NOMO-1 treated with dmso at 0.1 percent for 144 hours (cell line): ENCODE measurements around the gene MRGPRG.

Experiments
- DNase-seq: peaks from one replicate; lab custom pipeline; 2025; ENCODE audit not compliant: unreplicated experiment; lab: John Stamatoyannopoulos, UW

The MRGPRG gene

DNA sequence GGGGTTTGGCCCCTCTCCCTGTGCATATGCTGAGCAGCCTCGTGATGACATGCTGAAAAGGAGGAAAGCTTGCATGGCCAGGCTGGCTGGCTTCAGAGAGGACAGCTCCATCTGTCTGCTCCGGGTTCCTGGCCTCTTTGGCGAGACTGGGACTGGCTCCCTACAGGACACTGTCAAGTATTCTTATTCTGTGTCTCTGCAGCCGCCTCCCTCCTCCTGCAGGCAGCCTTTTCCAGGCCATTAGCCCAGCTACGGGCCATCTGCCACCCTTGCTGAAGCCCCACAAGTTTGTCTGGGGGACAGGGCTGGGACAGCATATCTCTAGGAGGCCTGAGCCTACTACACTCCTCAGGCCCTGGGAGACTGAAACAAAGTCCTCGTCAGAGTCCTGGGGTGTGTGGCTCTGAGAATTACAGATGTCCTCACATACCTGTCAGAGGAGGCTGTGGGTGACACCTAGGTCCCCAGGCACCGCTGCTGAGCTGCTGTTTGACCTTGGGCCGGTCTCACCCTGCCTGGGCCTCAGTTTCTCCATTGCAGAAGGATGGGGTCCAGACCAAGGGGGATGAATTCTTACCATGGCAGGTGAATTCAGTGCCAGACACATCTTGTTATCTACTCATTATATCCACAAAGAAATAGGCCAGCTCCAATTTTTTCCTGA is 11.0 kb downstream of the MRGPRG start:
- DNase-seq, result no peak

DNA sequence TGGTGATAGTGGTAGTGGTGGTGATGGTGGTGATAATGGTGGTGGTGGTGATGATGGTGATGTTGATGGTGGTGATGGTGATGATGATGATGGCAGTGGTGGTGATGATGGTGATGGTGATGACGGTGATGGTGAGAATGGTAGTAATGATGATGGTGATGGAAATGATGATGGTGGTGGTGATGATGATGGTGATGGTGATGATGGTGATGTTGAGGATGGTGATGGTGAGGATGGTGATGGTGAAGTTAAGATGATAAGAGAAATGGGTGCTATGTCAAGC is 11.8 kb downstream of the MRGPRG start:
- no peak for DNase-seq

DNA sequence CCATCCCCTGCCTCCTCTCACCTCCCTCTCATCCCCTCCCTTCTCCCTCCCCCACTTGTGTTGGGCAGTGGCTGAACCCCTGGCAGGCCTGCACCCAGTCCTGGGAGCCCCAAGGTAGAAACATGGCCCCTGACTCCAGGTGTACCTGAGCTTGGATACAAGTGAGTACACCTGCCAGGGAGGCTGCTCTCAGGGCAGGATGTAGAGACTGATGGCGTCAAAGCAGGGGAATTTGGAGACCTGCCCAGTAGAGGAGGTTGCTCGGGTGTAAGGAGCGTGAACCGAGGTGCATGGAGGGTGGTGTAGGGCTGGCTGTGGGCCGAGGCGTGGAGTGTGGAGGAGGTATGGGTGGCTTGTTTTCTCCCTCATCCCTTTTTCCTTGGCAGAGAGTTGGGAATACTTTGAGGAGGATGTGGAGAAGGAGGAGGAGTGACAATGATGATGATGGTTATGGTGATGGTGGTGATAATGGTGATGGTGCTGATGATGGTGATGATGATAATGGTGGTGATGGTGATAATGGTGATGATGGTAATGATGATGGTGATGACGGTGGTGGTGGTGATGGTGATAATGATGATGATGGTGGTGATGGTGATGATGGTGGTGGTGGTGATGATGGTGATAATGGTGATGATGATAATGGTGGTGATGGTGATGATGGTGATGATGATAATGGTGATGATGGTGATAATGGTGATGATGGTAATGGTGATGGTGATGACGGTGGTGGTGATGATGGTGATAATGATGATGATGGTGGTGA is 12.3 kb downstream of the MRGPRG start:
- no peak for DNase-seq

DNA sequence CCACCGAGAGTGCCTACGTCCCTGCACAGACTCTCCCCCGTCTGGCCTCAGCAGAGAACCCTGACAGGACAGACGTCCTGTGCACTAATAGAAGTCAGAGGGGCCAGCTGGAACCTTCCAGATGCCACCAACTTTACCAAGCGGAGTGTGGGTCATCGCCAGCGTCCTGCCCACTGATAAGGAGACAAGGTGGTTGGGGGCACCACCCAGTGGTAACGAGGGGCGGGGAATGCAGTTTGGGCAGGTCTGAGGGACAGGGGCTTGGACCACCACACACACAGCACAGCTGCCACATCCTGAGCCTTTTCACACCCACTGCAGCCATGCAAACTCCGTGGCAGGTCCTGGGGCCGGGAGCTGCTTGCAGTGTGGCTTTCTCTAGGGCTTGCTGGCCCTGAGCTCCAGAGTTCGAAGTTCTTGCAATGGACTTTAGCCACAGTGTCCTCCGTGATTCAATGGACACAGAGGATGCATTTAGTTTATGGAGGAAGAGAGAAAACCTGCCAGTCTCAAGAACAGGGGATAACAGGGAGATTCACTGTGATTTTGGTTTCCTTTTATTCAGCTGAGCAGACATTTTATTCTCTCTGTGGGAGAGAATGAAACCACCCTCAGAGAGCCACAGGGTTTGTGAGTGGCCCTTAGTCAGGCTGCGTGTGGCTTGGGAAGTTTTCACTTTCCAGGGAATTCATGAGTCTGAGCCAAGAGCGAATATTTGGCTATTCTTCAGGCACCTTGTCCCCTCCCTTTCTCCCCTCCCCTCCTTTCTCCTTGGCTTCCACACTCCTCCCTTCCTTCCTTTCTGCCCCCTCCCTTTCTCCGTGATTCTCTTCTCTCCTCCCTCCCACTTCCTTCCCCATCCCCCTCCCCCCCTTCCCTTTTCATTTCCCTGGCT is 13.1 kb downstream of the MRGPRG start:
- DNase-seq, result no peak

DNA sequence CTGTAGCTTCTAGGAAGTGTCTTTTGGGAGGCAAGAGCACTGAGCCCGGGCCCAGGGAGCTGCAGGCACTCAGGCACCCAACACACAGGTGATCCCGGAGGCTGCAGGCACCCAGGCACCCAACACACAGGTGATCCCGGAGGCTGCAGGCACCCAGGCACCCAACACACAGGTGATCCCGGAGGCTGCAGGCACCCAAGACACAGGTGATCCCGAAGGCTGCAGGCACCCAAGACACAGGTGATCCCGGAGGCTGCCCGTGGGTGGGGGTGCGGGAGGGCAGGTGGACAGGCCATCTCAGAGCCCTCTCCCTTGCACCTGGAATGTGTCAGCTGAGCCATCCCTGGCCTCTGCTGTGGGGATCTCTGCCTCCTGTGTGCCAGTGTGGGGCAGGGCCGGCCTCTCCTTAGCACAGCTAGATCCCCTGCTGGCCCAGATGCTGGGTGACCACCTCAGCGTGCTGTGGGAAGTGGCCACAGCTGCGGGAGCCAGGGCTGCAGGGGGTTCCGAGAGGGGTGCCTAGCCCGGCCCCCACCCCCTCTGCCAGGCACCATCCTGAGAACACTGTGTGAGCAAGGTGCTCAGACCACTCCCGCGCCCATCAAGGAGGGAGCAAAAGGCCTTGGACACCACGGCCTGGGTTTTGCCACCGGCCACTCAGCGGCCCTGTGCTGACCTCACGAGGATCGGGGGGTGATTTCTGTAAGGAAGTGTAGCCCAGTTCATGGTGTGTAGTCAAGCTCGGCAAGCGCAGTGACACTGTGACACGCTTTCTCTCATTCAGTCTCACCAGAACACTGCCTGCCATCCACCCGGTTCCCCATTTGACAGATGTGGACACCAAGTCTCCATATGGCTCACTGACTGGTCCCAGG is 14.2 kb downstream of the MRGPRG start:
- no peak for DNase-seq

DNA sequence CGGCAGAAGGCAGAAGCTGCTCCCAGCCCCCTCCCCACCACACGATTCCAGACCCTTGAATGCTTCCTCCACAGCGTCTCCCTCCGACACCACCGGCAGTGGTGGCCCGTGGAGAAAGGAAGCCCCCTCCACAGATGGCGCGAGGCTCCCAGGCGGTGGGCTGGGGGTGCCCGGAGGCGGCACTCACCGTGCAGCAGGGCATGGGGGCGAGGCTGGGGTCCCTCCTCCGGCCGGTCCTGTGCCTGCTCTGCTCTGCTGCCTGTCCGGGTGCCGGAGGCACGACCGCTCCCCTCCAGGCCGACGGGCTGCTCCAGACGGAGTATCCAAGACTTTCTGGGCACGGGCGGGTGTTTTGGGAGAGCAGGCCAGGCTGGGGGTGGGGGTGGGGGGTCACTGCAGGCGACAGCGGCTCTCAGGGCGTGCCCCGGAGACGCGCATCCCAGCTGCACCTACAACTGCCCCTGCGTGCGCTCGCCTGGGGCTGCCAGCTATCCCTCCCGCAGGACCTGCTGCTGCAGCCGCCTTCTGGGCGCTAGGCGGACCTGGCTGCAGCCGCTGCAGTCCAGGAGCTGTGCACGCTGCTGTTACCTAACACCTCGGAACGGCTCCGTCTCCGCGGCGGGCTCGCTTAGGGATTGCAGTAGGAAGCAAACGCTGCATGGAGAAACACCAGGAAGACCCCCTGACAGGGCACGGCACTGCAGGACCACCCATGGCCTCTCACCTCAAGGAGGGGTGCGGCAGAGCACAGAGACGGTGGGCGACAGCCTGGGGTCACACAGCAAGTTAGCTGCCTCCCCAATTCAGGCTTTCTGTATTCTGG is 15.2 kb downstream of the MRGPRG start:
- no peak for DNase-seq

DNA sequence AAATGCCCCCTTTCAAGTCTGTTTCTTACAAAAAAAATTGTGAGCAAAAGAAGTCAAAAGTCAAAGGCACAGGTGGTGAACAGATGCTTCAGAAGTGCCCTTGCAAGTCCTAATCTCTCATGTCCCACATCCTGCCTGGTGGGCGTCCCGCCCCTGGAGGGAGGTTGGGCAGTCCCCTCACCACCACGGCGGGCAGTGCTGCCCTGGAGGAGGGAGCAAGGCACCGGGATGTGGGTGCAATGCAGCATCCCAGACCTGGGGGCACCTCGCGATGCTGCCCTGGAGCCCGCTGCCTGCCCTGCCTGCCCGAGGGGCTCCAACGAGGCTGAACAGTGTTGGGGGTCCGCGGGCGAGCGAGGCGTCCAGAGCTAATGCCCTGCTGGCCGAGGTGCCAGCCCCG is 15.9 kb downstream of the MRGPRG start:
- DNase-seq, result no peak

DNA sequence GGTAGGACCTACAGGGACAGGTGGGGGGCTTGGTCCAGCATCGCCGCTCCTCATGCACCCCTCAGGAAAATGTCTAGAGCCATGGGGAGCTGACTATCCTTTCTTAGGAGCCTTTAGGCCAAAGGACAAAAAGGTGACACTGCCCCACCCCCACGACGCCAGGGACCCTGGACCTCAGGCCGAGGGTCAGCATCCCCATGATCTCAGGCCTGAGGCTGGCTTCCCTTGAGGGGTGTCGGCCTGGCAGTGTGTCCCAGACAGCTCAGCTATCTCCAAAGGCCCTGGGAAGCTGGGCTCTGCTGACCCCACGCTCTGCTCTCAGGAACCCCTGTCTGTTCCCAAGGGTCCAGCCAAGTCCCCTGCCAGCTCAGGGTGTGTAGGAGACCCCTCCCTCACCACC is 16.3 kb downstream of the MRGPRG start:
- DNase-seq, result no peak

DNA sequence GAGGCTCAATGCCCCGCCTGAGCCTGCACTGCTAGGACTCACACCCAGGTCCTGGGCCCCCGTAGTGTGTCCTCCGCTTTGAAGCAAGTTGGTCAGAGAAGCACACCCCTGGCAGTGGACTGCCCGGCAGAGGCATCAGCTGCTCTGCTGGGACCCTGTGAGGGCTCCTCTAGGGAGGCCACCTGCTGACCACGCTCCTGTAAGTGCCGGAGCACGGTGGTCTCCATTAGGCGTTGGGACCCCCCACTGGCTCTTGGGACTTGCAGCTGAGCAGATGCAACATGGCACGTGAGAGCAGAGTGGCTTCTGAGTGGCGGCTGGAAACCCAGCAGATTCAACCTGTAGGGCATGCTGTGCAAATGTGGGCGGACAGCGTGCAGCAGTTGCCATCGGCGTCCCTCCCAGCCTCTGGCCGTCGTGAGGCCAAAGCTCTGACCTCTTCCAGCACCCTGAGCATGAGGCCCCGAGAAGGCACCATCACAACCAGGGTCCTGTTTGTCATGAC is 16.9 kb downstream of the MRGPRG start:
- DNase-seq, result no peak

DNA sequence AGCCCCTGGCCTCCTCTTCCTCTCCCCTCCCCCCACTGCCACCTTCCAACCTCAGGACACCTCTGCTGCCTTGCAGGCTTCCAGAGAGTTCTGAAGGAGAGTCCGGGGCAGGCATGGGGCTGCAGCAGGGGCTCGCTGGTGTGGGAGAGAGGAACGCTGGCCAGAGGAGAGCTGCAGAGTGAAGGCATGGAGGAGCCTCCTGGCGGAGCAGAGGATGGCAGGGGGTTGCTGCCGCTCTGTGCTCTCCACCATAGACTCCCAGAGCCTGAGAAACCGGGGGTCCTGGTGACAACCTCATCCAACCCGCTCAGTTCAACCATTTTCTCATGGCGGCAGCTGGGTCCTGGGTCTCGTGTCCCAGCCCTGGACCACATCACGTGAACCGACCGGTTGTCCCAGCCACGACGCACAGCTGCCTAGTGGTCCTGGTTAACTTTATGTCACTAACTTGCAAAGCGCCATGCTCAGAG is 17.5 kb downstream of the MRGPRG start:
- DNase-seq, result no peak

DNA sequence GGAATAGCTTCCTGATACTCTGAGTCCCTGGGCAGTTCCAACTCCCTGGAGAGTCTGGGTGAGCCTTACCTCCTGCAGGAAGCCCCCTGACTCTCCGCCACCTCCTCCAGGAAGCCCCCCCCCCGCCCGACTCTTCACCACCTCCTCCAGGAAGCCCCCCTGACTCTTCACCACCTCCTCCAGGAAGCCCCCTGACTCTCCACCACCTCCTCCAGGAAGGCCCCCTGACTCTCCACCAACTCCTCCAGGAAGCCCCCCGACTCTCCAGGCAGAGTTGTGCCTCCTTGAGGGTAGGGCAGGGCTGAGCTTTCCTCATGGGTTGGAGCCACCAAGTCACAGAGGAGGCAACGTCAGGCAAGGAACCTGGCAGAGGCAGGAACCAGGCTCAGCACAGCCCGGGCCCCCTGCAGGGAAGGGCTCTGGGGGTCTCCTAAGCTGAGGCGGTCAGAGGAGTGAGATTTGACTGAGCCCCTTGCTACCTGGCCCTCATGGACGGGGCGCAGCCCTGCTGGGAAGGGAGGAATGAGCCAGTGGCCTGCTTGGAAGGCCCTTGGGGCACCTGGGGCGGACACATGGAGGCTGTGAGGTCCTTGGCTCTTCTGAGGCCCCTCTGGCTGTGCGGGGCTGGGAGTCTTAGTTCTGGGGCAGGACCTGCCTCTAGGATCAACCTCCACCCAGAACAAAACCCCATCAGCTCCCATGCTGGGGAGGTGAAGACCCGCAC is 18.1 kb downstream of the MRGPRG start:
- no peak for DNase-seq

DNA sequence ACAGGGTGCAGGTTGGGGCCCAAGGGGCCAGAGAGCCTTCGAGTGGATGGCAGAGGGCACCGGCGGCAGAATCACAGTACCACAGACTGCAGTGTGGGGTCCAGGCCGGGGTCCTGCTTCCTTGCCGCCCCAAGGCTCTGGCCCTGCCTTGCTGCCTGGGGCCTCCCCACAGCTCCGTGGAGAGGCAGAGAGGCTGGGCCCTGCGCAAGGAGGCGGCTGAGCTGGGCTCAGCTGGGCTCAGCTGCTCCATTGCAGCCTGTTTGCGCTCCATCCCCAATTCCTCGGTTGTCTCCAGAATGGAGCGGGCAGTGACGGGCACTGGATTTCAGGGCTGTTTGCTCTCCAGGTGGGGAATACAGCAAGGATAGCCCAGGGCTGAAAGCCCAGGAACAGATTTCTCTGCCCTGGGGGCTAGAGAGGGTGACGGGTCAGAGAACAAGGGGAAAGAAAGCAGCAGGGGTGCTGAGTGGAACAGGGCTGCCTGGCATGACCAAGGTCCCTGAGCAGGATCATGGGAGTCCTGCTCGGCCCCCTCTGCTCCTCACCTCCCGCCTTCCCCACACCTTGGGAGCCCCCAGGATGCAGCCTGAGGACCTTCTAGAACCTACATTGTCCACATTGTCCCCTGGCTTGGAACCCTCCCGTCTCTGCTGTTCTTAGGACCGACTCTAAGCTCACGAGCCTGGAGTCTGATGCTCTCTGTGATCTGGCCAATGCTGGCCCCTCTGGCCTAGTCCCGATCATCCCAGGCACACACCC is 18.9 kb downstream of the MRGPRG start:
- no peak for DNase-seq

DNA sequence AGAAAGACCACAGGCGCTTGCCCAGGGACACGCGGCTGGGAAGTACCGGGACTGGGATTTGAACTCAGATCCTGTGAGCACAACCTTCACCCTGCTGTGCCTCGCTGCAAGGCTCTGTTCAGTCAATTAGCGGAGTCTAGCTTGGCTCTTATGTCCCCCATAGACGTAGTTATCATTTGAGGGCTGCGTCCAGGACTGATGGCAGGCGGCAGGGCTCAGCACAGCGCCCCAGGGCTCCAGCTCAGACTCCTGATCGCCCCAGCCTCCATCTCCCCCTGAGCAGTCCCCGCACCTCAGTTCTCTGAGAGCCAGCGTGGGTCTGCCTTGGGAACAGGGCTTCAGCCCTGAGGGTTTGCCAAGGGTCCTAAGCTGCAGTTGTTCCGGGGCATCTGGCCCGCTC is 19.8 kb downstream of the MRGPRG start:
- DNase-seq, result no peak

DNA sequence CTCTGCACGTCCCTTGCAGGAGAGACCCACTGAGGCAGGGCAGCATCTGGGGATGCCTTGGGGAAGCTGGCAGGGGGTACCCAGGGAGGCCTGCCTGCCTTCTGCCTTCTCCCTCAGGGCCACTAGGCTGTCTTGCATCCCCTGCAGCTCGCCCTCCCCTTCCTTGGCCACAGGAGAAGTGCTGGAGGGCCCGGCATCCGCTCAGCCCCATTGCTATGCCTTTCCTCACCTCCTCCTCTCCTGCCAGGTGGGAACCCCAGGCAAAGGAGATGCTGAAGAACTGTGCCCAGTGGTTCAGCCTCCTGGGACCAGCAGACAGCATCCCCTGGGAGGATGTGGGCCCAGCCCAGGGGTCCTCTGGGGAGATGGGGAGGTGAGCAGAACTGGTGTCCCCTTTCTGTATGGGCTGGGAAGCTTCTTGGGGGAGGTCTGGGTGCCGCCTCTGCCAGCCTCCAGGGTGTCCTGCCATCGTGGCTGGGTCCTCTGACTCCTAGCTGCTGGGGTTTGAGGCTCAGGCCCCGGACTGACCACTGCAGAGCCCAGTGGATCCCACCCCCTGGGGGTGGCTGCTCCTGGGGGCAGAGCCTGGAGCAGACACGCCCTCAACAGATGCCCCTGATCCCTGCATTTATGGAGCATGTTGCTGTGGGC is 20.6 kb downstream of the MRGPRG start:
- DNase-seq, result no peak

DNA sequence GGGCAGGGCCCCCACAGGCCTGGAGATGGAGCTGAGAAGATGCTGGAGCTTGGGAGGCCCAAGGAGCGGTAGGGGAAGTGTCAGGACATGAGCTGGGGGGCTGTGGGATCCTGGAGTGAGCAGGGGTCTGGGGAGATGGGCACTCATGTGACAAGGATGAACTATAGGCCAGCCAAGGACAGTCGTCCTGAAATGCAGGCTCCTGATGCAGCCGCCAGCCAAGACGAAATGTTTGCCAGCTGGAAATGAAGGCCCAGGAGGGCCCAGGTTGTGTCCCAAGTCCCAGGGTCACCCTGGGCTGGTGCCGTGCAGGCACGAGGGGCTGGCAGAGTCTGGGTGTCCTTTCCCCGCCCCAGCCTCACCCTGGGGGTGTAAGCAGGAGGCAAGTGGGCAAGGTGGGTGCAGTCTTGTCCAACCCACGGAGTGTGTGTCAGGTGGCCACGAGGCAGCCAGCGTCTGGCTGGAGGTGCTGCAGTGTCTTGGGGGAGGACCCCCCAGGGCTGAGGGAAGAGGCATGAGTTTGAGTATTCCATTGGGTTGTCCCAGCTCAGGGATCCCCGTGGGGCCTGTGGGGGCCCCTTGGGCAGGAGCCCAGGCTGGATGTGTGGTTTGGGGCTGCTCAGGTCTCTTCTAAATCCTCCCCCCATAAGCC is 21.4 kb downstream of the MRGPRG start:
- no peak for DNase-seq

DNA sequence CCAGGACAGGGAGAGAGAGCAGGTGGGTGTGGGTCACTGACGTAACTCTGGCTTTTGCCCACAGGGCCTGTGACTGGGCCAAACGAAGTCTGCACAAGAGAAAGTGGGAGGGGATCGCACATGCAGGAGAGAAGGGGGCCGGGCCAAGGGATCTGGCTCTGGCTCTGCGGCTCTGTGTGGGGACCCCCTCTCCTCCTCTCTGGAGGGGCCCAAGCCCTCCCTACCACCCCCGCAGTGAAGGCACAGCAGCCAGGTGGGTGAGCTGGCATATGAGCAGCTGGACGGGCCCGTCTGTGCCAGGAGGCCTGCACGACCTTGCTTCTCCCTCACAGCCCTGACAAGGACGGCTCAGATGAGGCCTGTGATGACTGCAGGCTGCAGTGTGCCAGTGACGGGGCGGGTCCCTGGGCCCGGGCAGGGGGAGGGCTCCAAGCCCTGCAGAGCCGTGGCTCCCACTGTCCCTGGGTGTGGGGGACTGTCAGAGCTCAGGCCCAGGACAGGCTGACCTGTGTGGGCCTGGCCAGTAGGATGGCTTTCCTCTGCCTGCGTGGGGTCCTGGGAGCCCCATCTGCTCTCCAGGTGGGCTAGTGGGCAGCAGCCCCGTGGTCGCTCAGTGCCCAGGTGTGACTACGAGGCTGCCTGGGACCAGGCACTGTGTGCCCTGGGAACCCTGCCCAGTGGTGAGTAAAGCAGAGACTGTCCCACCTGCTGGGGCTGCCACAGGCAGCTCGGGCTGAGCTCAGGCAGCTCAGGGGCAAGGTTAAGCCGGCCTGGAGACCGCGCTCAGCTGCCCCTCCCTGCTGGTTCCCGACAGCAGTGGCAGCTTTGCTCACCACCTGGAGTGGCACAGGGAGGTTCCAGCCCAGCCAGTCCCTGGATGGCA is 22.2 kb downstream of the MRGPRG start:
- no peak for DNase-seq
